GM12801 (cell line): ENCODE data around the gene KDM4D.

Experiments used
- CTCF ChIP-seq: IDR thresholded peaks from one replicate; pipeline ENCODE4 v1.5.1; 2011; ENCODE audit warnings: control low read depth; ENCODE audit not compliant: insufficient read length; ENCODE audit errors: extremely low read depth

KDM4D gene

GRCh38 chr11:94961255-94961654 is 12.3 kb upstream of the KDM4D start:
- no peak for TF ChIP-seq CTCF

- TF ChIP-seq CTCF: no peak
These were observed 8.6 kb upstream of the KDM4D start for GRCh38 chr11:94964934-94965333.

- TF ChIP-seq CTCF: no peak
These were observed 5.1 kb upstream of the KDM4D start for GRCh38 chr11:94968334-94968958.

GRCh38 chr11:94972700-94973098 is 810 bp upstream of the KDM4D start:
- no peak for TF ChIP-seq CTCF

GRCh38 chr11:94974178-94974577 is 669 bp downstream of the KDM4D start:
- TF ChIP-seq CTCF: no peak

- no peak for TF ChIP-seq CTCF
These were observed 2.1 kb downstream of the KDM4D start for GRCh38 chr11:94975599-94975998.

- TF ChIP-seq CTCF: no peak
These were observed 13.9 kb downstream of the KDM4D start for GRCh38 chr11:94987378-94987777.

- no peak for TF ChIP-seq CTCF
These were observed 15.2 kb downstream of the KDM4D start for GRCh38 chr11:94988748-94989147.
